ENCODE data around the gene EMD. TPM values are rescaled to one million over a fixed set of nuclear protein-coding genes. Genes with fewer than 3 reads are reported as not detected.
A peak's percentile ranks its signal among the peaks of the same experiment; 100 is the strongest.

The EMD gene
- total RNA-seq, 1 donor from 2014 or later = 18.3 TPM

- DNase-seq (ENCODE audit: low spot score) = peak; percentile 73
- H3K4me1 Mint-ChIP-seq = peaks cover 4% of the 10 kb centered on the region
- Histone ChIP-seq H2AFZ (replicated peaks) (no peak within 1 kb of the TSS), H3K27me3 (peaks cover 16% of the 10 kb centered on the region), H4K20me1 (ENCODE audit: low read depth) (peaks cover 2% of the 10 kb centered on the region), H3K36me3 (no peaks in the 10 kb centered on the region), H3K27ac (no peak within 1 kb of the TSS), H3K4me3 (peak within 1 kb of the TSS; percentile 35), H3K4me2 (peak within 1 kb of the TSS; percentile 61), H3K9me3 (ENCODE audit: low read depth) (no peaks in the 10 kb centered on the region), H3K4me1 (no peaks in the 10 kb centered on the region), H3K9ac (no peak within 1 kb of the TSS), H3F3A (ENCODE audit: low read depth) (peaks cover 20% of the 10 kb centered on the region), H3K79me2 (ENCODE audit: low read depth) (peaks cover 19% of the 10 kb centered on the region)
- peaks cover 15% of the 10 kb centered on the region for H3K9me3 Mint-ChIP-seq
- H3K27ac Mint-ChIP-seq = no peak within 1 kb of the TSS
- H3K36me3 Mint-ChIP-seq = no peaks in the 10 kb centered on the region
- peak within 1 kb of the TSS; percentile 77 for H3K4me3 Mint-ChIP-seq
- H3K27me3 Mint-ChIP-seq (ENCODE audit: insufficient read depth, low read depth) = peaks cover 11% of the 10 kb centered on the region
- no peak for TF ChIP-seq EZH2 (IDR thresholded peaks at IDR 0.05)
- TF ChIP-seq CTCF (IDR thresholded peaks at IDR 0.05) = peak; percentile 32
- TF ChIP-seq EZH2phosphoT487 (IDR thresholded peaks at IDR 0.05) = no peak
Observed at GRCh38 chrX:154374313-154375155, 4.6 kb upstream of the EMD start, which contains the start of gene FLNA. FLNA (minus strand) TSS chrX:154374634; CDS start chrX:154371245, 3,389 bp downstream.

- DNase-seq (ENCODE audit: low spot score) = no peak
- peaks cover 20% of the 10 kb centered on the region for H3F3A ChIP-seq (ENCODE audit: low read depth)
- no peak overlapping the region for H3K4me3 ChIP-seq
- peaks cover 16% of the 10 kb centered on the region for H3K27me3 ChIP-seq
- H3K4me1 ChIP-seq = no peaks in the 10 kb centered on the region
- H3K27ac Mint-ChIP-seq = no peak overlapping the region
- H4K20me1 ChIP-seq (ENCODE audit: low read depth) = peaks cover 4% of the 10 kb centered on the region
- H3K4me3 Mint-ChIP-seq = peak overlapping the region; percentile 69
- peaks cover 13% of the 10 kb centered on the region for H3K9me3 Mint-ChIP-seq
- H2AFZ ChIP-seq (replicated peaks) = no peak overlapping the region
- H3K4me2 ChIP-seq = peak overlapping the region; percentile 61
- peaks cover 19% of the 10 kb centered on the region for H3K79me2 ChIP-seq (ENCODE audit: low read depth)
- no peak overlapping the region for H3K9ac ChIP-seq
- H3K36me3 Mint-ChIP-seq = no peaks in the 10 kb centered on the region
- no peaks in the 10 kb centered on the region for H3K9me3 ChIP-seq (ENCODE audit: low read depth)
- no peak for TF ChIP-seq EZH2phosphoT487 (IDR thresholded peaks at IDR 0.05)
- TF ChIP-seq CTCF (IDR thresholded peaks at IDR 0.05) = no peak
- no peak for TF ChIP-seq EZH2 (IDR thresholded peaks at IDR 0.05)
- H3K36me3 ChIP-seq = no peaks in the 10 kb centered on the region
- H3K27me3 Mint-ChIP-seq (ENCODE audit: insufficient read depth, low read depth) = peaks cover 6% of the 10 kb centered on the region
- H3K4me1 Mint-ChIP-seq = peaks cover 8% of the 10 kb centered on the region
- H3K27ac ChIP-seq = no peak overlapping the region
Observed at GRCh38 chrX:154375156-154375504, 4.0 kb upstream of the EMD start.

- DNase-seq (ENCODE audit: low spot score) = no peak
- Mint-ChIP-seq H3K27me3 (ENCODE audit: insufficient read depth, low read depth) (peaks cover 4% of the 10 kb centered on the region), H3K9me3 (peaks cover 17% of the 10 kb centered on the region), H3K27ac (no peak overlapping the region), H3K36me3 (no peaks in the 10 kb centered on the region), H3K4me1 (peaks cover 19% of the 10 kb centered on the region), H3K4me3 (no peak overlapping the region)
- Histone ChIP-seq H3K4me3 (no peak overlapping the region), H4K20me1 (ENCODE audit: low read depth) (peaks cover 16% of the 10 kb centered on the region), H3K36me3 (no peaks in the 10 kb centered on the region), H3K9me3 (ENCODE audit: low read depth) (no peaks in the 10 kb centered on the region), H3K4me1 (peaks cover 3% of the 10 kb centered on the region), H3K79me2 (ENCODE audit: low read depth) (peaks cover 18% of the 10 kb centered on the region), H3K9ac (no peak overlapping the region), H3K27ac (no peak overlapping the region), H3K27me3 (peaks cover 16% of the 10 kb centered on the region), H2AFZ (replicated peaks) (no peak overlapping the region), H3F3A (ENCODE audit: low read depth) (peaks cover 26% of the 10 kb centered on the region), H3K4me2 (no peak overlapping the region)
- TF ChIP-seq CTCF (IDR thresholded peaks at IDR 0.05) (no peak), EZH2phosphoT487 (IDR thresholded peaks at IDR 0.05) (no peak)
Observed at GRCh38 chrX:154376774-154377173, 2.3 kb upstream of the EMD start.

All from neural progenitor cell (in vitro differentiated cells).